ENCODE data around the gene NR5A2.
A peak's percentile ranks its signal among the peaks of the same experiment; 100 is the strongest.

NR5A2 gene

GRCh38 chr1:200081969-200082245, 54.4 kb downstream of the NR5A2 start:
- TF ChIP-seq ZFX (IDR thresholded peaks at IDR 0.05; ENCODE audit: borderline replicate concordance) (no peak), CTCF (IDR thresholded peaks at IDR 0.05) (no peak)
- no peak overlapping the region for H3K27ac ChIP-seq

- no peak overlapping the region for H3K27ac ChIP-seq
- TF ChIP-seq CTCF (IDR thresholded peaks at IDR 0.05) (no peak), ZFX (IDR thresholded peaks at IDR 0.05; ENCODE audit: borderline replicate concordance) (no peak)
Observed at GRCh38 chr1:200082329-200082728, 54.8 kb downstream of the NR5A2 start.

GRCh38 chr1:200090252-200091159, 63.0 kb downstream of the NR5A2 start:
- no peak for TF ChIP-seq ZFX (IDR thresholded peaks at IDR 0.05; ENCODE audit: borderline replicate concordance)
- TF ChIP-seq CTCF (IDR thresholded peaks at IDR 0.05), result peak; percentile 86
- H3K27ac ChIP-seq, result peak overlapping the region; percentile 41

- TF ChIP-seq CTCF (IDR thresholded peaks at IDR 0.05), result no peak
- TF ChIP-seq ZFX (IDR thresholded peaks at IDR 0.05; ENCODE audit: borderline replicate concordance), result no peak
- no peak overlapping the region for H3K27ac ChIP-seq
Observed at GRCh38 chr1:200095057-200095577, 67.6 kb downstream of the NR5A2 start.

- TF ChIP-seq CTCF (IDR thresholded peaks at IDR 0.05) (no peak), ZFX (IDR thresholded peaks at IDR 0.05; ENCODE audit: borderline replicate concordance) (no peak)
Observed at GRCh38 chr1:200096774-200097173, 69.3 kb downstream of the NR5A2 start.

GRCh38 chr1:200099040-200099439, 71.5 kb downstream of the NR5A2 start:
- H3K27ac ChIP-seq, result no peak overlapping the region
- TF ChIP-seq CTCF (IDR thresholded peaks at IDR 0.05), result no peak
- no peak for TF ChIP-seq ZFX (IDR thresholded peaks at IDR 0.05; ENCODE audit: borderline replicate concordance)

More at GRCh38 chr1:200096774-200097173, 69.3 kb downstream of the NR5A2 start:
- H3K27ac ChIP-seq, result no peak overlapping the region

- no peak overlapping the region for H3K27ac ChIP-seq
- TF ChIP-seq ZFX (IDR thresholded peaks at IDR 0.05; ENCODE audit: borderline replicate concordance), result no peak
- no peak for TF ChIP-seq CTCF (IDR thresholded peaks at IDR 0.05)
Observed at GRCh38 chr1:200103966-200104583, 76.6 kb downstream of the NR5A2 start.

Data from 22Rv1 (cell line).